PFSK-1 (cell line): ENCODE results near the gene FOXK2.

ENCODE experiments used
- FOXP2 ChIP-seq: optimal IDR thresholded peaks from 2 replicates; pipeline ENCODE3; 2011; ENCODE audit warnings: borderline replicate concordance, control low read depth, inconsistent platforms; ENCODE audit not compliant: insufficient read depth; ENCODE audit errors: extremely low read length, extremely low read depth
- POLR2AphosphoS5 ChIP-seq: IDR thresholded peaks from 2 replicates; pipeline ENCODE4 v1.6.1; 2012; ENCODE audit warnings: low read depth, mild to moderate bottlenecking, control low read depth, low read length, moderate library complexity
- REST ChIP-seq, 2 experiments: IDR thresholded peaks; 2 replicates each; pipeline versions ENCODE4 v1.6.1 to v1.8.0; 2011 to 2012; ENCODE audit warnings: low read depth in 2 of 2, low read length in 2 of 2, control low read depth in 1 of 2, inconsistent platforms in 1 of 2, mild to moderate bottlenecking in 1 of 2, moderate library complexity in 1 of 2; ENCODE audit not compliant: insufficient read depth in 1 of 2
- SIN3A ChIP-seq: IDR thresholded peaks from 2 replicates; pipeline ENCODE4 v1.6.1; 2012; ENCODE audit warnings: mild to moderate bottlenecking, low read length, moderate library complexity, borderline replicate concordance; ENCODE audit not compliant: insufficient read depth
- TAF1 ChIP-seq: IDR thresholded peaks from 2 replicates; pipeline ENCODE4 v1.6.1; 2012; ENCODE audit warnings: low read length, control low read depth, borderline replicate concordance; ENCODE audit not compliant: insufficient read depth

The FOXK2 gene

GRCh38 chr17:82531431-82531881 lies 11.9 kb downstream of the FOXK2 start:
- TF ChIP-seq SIN3A (no peak), FOXP2 (no peak), POLR2AphosphoS5 (no peak), REST (IDR thresholded peaks at IDR 0.05; ENCODE audit: insufficient read depth in 1 of 2, low read depth in 2 of 2, low read length in 2 of 2) (no peak), TAF1 (no peak)

- TF ChIP-seq POLR2AphosphoS5 (no peak), SIN3A (no peak), TAF1 (no peak), REST (IDR thresholded peaks at IDR 0.05; ENCODE audit: insufficient read depth in 1 of 2, low read depth in 2 of 2, low read length in 2 of 2) (no peak), FOXP2 (no peak)
These were observed 14.9 kb downstream of the FOXK2 start for GRCh38 chr17:82534401-82534812.

- TF ChIP-seq FOXP2 (no peak), SIN3A (no peak), POLR2AphosphoS5 (no peak), TAF1 (no peak), REST (IDR thresholded peaks at IDR 0.05; ENCODE audit: insufficient read depth in 1 of 2, low read depth in 2 of 2, low read length in 2 of 2) (no peak)
These were observed 17.1 kb downstream of the FOXK2 start for GRCh38 chr17:82536512-82537201.

GRCh38 chr17:82542439-82542838 lies 22.9 kb downstream of the FOXK2 start:
- TF ChIP-seq FOXP2 (no peak), TAF1 (no peak), POLR2AphosphoS5 (no peak), REST (IDR thresholded peaks at IDR 0.05; ENCODE audit: insufficient read depth in 1 of 2, low read depth in 2 of 2, low read length in 2 of 2) (no peak), SIN3A (no peak)
